Suprapubic skin (tissue), 4 donors: ENCODE data around the gene SLC1A1.

Experiments
- EP300 ChIP-seq: sonication (generic); formaldehyde crosslinking; IDR thresholded peaks from one replicate; pipeline ENCODE4 v1.6.1; 2017; ENCODE audit warnings: antibody characterized with exemption
- POLR2A ChIP-seq, 2 donors: fragments of 450-650 bp; IDR thresholded peaks; one replicate each; pipeline ENCODE4 v1.6.1; 2017; ENCODE audit warnings: antibody characterized with exemption in 2 of 2, mild to moderate bottlenecking in 2 of 2, moderate library complexity in 2 of 2
- POLR2AphosphoS5 ChIP-seq, 3 donors: sonication (generic); formaldehyde crosslinking; IDR thresholded peaks; one replicate each; pipeline ENCODE4 v1.6.1; 2017; ENCODE audit warnings: antibody characterized with exemption in 3 of 3
- TF ChIP-seq, protein P1 (sequence below), 2 donors: fragments of 200-600 bp in 1 of 2; fragments of 450-650 bp in 1 of 2; sonication (generic) in 1 of 2; IDR thresholded peaks; one replicate each; pipeline ENCODE4 v1.5.1; 2016 to 2019; ENCODE audit warnings: antibody characterized with exemption in 2 of 2, mild to moderate bottlenecking in 1 of 2, moderate library complexity in 1 of 2

DNA sequence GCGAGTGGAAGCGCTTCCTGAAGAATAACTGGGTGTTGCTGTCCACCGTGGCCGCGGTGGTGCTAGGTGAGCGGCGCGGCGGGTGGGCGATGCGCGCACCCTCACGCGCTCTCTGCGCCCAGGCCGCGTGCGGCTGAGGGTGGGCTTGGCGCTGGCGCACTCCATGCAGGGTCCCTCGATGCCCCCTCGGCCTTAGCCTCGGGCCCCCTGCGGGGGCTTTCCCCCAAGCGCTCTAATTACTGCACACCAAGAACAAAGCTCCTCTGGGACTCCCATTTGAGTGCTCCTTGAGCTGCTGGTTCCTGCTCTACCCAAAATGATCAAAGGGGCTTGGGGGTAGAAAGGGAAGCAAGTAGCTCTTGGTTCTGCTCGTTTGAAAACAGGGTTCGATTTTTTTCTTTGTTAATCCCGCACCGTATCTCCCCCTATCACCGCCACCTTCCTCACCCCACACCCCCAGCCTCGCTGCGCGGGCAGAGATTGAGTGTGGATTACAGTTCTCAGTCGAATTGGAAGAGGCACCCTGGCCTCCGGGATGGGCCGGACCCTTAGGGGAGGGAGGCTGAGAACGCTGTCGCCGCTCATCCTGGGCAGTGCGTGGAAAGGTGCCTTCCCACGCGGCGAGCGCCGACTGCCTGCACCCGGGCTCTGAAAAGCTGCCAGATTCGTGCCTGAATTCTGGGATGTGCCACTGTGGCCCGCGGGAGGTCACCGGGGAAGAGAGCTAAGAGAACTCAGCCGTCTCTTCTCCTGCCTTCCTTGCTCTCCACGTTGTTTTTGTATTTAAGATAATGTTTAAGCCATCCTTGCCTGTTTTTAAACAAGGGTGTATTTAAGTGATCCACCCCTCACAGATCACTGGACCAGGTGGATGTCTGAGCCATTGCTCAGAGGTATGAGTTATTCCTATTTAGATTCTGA, 697 bp downstream of the SLC1A1 start:
- TF ChIP-seq POLR2AphosphoS5 (IDR thresholded peaks at IDR 0.05) (no peak), POLR2A (IDR thresholded peaks at IDR 0.05) (no peak), EP300 (no peak)
- TF ChIP-seq, protein P1, sequence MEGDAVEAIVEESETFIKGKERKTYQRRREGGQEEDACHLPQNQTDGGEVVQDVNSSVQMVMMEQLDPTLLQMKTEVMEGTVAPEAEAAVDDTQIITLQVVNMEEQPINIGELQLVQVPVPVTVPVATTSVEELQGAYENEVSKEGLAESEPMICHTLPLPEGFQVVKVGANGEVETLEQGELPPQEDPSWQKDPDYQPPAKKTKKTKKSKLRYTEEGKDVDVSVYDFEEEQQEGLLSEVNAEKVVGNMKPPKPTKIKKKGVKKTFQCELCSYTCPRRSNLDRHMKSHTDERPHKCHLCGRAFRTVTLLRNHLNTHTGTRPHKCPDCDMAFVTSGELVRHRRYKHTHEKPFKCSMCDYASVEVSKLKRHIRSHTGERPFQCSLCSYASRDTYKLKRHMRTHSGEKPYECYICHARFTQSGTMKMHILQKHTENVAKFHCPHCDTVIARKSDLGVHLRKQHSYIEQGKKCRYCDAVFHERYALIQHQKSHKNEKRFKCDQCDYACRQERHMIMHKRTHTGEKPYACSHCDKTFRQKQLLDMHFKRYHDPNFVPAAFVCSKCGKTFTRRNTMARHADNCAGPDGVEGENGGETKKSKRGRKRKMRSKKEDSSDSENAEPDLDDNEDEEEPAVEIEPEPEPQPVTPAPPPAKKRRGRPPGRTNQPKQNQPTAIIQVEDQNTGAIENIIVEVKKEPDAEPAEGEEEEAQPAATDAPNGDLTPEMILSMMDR (IDR thresholded peaks at IDR 0.05), result no peak
